ENCODE results near the gene C18orf32. TPM values are rescaled to one million over a fixed set of nuclear protein-coding genes. Genes with fewer than 3 reads are reported as not detected.
A peak's percentile ranks its signal among the peaks of the same experiment; 100 is the strongest.
"Not testable (repeated sequence)": the region's sequence is repeated elsewhere in the genome, so short reads cannot be mapped to it uniquely, and the experiment has no call there.

Gene C18orf32
- total RNA-seq, 1 experiment from 2014 or later = 14.0 TPM

DNA sequence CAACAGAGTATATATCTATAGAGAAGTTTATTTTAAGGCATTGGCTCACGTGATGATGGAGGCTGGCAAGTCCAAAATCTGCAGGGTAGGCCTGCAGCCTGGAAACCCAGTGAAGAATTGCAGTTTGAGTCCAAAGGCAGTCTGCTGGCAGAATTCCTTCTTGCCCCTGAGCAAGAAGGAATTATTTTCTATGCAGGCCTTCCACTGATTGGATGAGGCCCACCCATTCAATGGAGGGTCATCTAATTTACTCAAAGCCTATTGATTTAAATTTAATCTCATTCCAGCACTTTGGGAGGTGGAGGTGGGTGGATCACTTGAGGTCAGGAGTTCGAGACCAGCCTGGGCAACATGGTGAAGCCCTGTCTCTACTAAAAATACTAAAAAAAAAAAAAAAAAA is 30.4 kb upstream of the C18orf32 start:
- Mint-ChIP-seq H3K4me3 (ENCODE audit: unreplicated experiment) (no peak overlapping the region), H3K27me3 (ENCODE audit: insufficient read depth, unreplicated experiment) (no peaks in the 10 kb centered on the region), H3K36me3 (ENCODE audit: insufficient read depth, unreplicated experiment) (no peaks in the 10 kb centered on the region), H3K27ac (ENCODE audit: unreplicated experiment) (no peak overlapping the region), H3K9me3 (ENCODE audit: unreplicated experiment) (no peaks in the 10 kb centered on the region), H3K4me1 (ENCODE audit: low read depth, unreplicated experiment) (peaks cover 6% of the 10 kb centered on the region)
- no peak for TF ChIP-seq CTCF (IDR thresholded peaks at IDR 0.05; ENCODE audit: insufficient read depth in 1 of 2, low read depth in 1 of 2, low read length in 1 of 2, severe bottlenecking in 1 of 2, unreplicated experiment in 1 of 2)
- intact Hi-C loops (cut with micrococcal nuclease; ENCODE audit: unreplicated experiment) = no loop called here
- no peak for DNase-seq
- ChIA-PET CTCF (no interaction called here), POLR2A (no interaction called here)
- BruUV-seq (replicated peaks) = no TSS peak
- Histone ChIP-seq H3K4me1 (no peaks in the 10 kb centered on the region), H3K9me3 (no peaks in the 10 kb centered on the region), H3K4me3 (ENCODE audit: low read depth, low read length) (no peak overlapping the region), H3K36me3 (ENCODE audit: control insufficient read depth, insufficient read depth, low read length) (no peaks in the 10 kb centered on the region), H3K27me3 (replicated peaks; ENCODE audit: control insufficient read depth, insufficient read depth, low read length) (no peaks in the 10 kb centered on the region)

- H3K27ac Mint-ChIP-seq (ENCODE audit: unreplicated experiment) = no peak overlapping the region
- H3K36me3 Mint-ChIP-seq (ENCODE audit: insufficient read depth, unreplicated experiment) = no peaks in the 10 kb centered on the region
- no peaks in the 10 kb centered on the region for H3K4me1 ChIP-seq
- no peak overlapping the region for H3K4me3 ChIP-seq (ENCODE audit: low read depth, low read length)
- CTCF ChIA-PET = no interaction called here
- POLR2A ChIA-PET = no interaction called here
- no peaks in the 10 kb centered on the region for H3K27me3 ChIP-seq (replicated peaks; ENCODE audit: control insufficient read depth, insufficient read depth, low read length)
- intact Hi-C loops (cut with micrococcal nuclease; ENCODE audit: unreplicated experiment) = no loop called here
- DNase-seq = no peak
- H3K4me3 Mint-ChIP-seq (ENCODE audit: unreplicated experiment) = no peak overlapping the region
- H3K9me3 ChIP-seq = no peaks in the 10 kb centered on the region
- H3K4me1 Mint-ChIP-seq (ENCODE audit: low read depth, unreplicated experiment) = no peaks in the 10 kb centered on the region
- TF ChIP-seq CTCF (IDR thresholded peaks at IDR 0.05; ENCODE audit: insufficient read depth in 1 of 2, low read depth in 1 of 2, low read length in 1 of 2, severe bottlenecking in 1 of 2, unreplicated experiment in 1 of 2) = no peak
- no peaks in the 10 kb centered on the region for H3K9me3 Mint-ChIP-seq (ENCODE audit: unreplicated experiment)
- no TSS peak for BruUV-seq (replicated peaks)
- H3K27me3 Mint-ChIP-seq (ENCODE audit: insufficient read depth, unreplicated experiment) = no peaks in the 10 kb centered on the region
- H3K36me3 ChIP-seq (ENCODE audit: control insufficient read depth, insufficient read depth, low read length) = no peaks in the 10 kb centered on the region
Measured at GRCh38 chr18:49515516-49515915, 28.5 kb upstream of the C18orf32 start.

- DNase-seq; H3K4me3 ChIP-seq (ENCODE audit: low read depth, low read length); BruUV-seq (replicated peaks); H3K9me3 ChIP-seq; H3K4me1 Mint-ChIP-seq (ENCODE audit: low read depth, unreplicated experiment); intact Hi-C loops (cut with micrococcal nuclease; ENCODE audit: unreplicated experiment); H3K9me3 Mint-ChIP-seq (ENCODE audit: unreplicated experiment); H3K27ac Mint-ChIP-seq (ENCODE audit: unreplicated experiment); H3K36me3 Mint-ChIP-seq (ENCODE audit: insufficient read depth, unreplicated experiment); POLR2A ChIA-PET; H3K36me3 ChIP-seq (ENCODE audit: control insufficient read depth, insufficient read depth, low read length); CTCF ChIA-PET; H3K27me3 Mint-ChIP-seq (ENCODE audit: insufficient read depth, unreplicated experiment); H3K4me1 ChIP-seq; H3K4me3 Mint-ChIP-seq (ENCODE audit: unreplicated experiment); H3K27me3 ChIP-seq (replicated peaks; ENCODE audit: control insufficient read depth, insufficient read depth, low read length): not testable (repeated sequence)
Measured at GRCh38 chr18:49515003-49515402, 28.0 kb upstream of the C18orf32 start.

DNA sequence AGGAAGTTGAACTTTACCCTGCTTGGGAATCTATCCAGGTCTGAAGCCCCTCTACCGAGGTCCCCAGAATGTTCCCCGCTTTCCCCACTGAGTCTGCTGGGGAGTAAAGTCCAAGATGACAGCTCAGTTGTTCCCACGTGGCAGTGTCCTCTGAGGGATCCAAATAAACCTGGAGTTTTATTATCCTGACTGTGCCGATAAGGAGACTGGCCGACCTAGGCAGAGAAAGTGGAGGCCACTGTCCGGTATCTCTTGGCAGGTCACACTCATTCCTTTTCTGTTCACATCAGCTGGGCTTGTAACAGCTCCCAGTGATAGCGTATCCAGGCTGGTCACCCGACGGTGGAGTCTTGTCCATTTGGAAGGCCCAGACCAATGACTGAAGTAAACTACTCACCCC is 27.5 kb upstream of the C18orf32 start:
- POLR2A ChIA-PET = no interaction called here
- DNase-seq = peak; percentile 23 to 55

DNA sequence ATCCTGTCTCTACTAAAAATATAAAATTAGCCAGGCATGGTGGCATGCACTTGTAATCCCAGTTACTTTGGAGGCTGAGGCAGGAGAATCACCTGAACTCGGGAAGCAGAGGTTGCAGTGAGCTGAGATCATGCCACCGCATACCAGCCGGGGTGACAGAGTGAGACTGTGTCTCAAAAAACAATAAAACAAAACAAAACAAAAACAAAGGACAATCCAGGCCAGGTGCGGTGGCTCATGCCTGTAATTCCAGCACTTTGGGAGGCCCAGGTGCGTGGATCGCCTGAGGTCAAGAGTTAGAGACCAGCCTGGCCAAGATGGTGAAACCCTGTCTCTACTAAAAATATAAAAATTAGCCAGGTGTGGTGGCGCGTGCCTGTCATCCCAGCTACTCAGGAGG is 25.8 kb upstream of the C18orf32 start:
- H3K4me1 ChIP-seq; H3K36me3 ChIP-seq (ENCODE audit: control insufficient read depth, insufficient read depth, low read length); H3K27ac Mint-ChIP-seq (ENCODE audit: unreplicated experiment); H3K4me3 Mint-ChIP-seq (ENCODE audit: unreplicated experiment); POLR2A ChIA-PET; H3K4me3 ChIP-seq (ENCODE audit: low read depth, low read length); H3K27me3 Mint-ChIP-seq (ENCODE audit: insufficient read depth, unreplicated experiment); H3K27me3 ChIP-seq (replicated peaks; ENCODE audit: control insufficient read depth, insufficient read depth, low read length); H3K4me1 Mint-ChIP-seq (ENCODE audit: low read depth, unreplicated experiment); H3K9me3 Mint-ChIP-seq (ENCODE audit: unreplicated experiment); DNase-seq; H3K9me3 ChIP-seq; BruUV-seq (replicated peaks); CTCF ChIA-PET; H3K36me3 Mint-ChIP-seq (ENCODE audit: insufficient read depth, unreplicated experiment): not testable (repeated sequence)
- intact Hi-C loops (cut with micrococcal nuclease; ENCODE audit: unreplicated experiment) = loop anchor here (5.0 kb wide), 1 partner anchor 49 kb away; the partner anchor contains the start of gene LIPG

More for the DNA sequence above, 27.5 kb upstream of the C18orf32 start:
- no peak for TF ChIP-seq CTCF (IDR thresholded peaks at IDR 0.05; ENCODE audit: insufficient read depth in 1 of 2, low read depth in 1 of 2, low read length in 1 of 2, severe bottlenecking in 1 of 2, unreplicated experiment in 1 of 2)
- Histone ChIP-seq H3K9me3 (no peaks in the 10 kb centered on the region), H3K4me3 (ENCODE audit: low read depth, low read length) (no peak overlapping the region), H3K27me3 (replicated peaks; ENCODE audit: control insufficient read depth, insufficient read depth, low read length) (no peaks in the 10 kb centered on the region), H3K36me3 (ENCODE audit: control insufficient read depth, insufficient read depth, low read length) (no peaks in the 10 kb centered on the region), H3K4me1 (no peaks in the 10 kb centered on the region)
- no peaks in the 10 kb centered on the region for H3K27me3 Mint-ChIP-seq (ENCODE audit: insufficient read depth, unreplicated experiment)
- no peaks in the 10 kb centered on the region for H3K36me3 Mint-ChIP-seq (ENCODE audit: insufficient read depth, unreplicated experiment)
- no peak overlapping the region for H3K27ac Mint-ChIP-seq (ENCODE audit: unreplicated experiment)
- no peak overlapping the region for H3K4me3 Mint-ChIP-seq (ENCODE audit: unreplicated experiment)
- no peaks in the 10 kb centered on the region for H3K9me3 Mint-ChIP-seq (ENCODE audit: unreplicated experiment)
- no peaks in the 10 kb centered on the region for H3K4me1 Mint-ChIP-seq (ENCODE audit: low read depth, unreplicated experiment)
- no TSS peak for BruUV-seq (replicated peaks)
- intact Hi-C loops (cut with micrococcal nuclease; ENCODE audit: unreplicated experiment) = loop anchor here (5.0 kb wide), 1 partner anchor 48 kb away; the partner anchor contains the start of gene LIPG
- CTCF ChIA-PET = interaction anchor here (0.5 kb wide), 1 partner anchor 42 kb away, joined by 8 read pairs; no protein-coding TSS in a partner anchor

Data from Caco-2 (cell line).